Putamen (tissue), 1 donor: ENCODE data around the gene MAML1.

ENCODE experiments used
- DNase-seq: peaks from one replicate; pipeline ENCODE4 v3.0.0-alpha.2; 2016; ENCODE audit warnings: low spot score

MAML1 gene

GRCh38 chr5:179793468-179794139 is 61.0 kb downstream of the MAML1 start, which contains the start of gene LTC4S:
Gene LTC4S (plus strand): TSS chr5:179793986. CDS start chr5:179794081, 95 bp downstream.
- DNase-seq = no peak

- DNase-seq = no peak
These were observed 61.5 kb downstream of the MAML1 start for GRCh38 chr5:179794171-179794570.

GRCh38 chr5:179794575-179794974 is 62.0 kb downstream of the MAML1 start:
- DNase-seq = no peak

- no peak for DNase-seq
These were observed 62.6 kb downstream of the MAML1 start for GRCh38 chr5:179795049-179795862.

GRCh38 chr5:179795863-179796833 is 63.5 kb downstream of the MAML1 start:
- peak; percentile 73 for DNase-seq

GRCh38 chr5:179796877-179797608 is 64.4 kb downstream of the MAML1 start:
- no peak for DNase-seq

GRCh38 chr5:179797741-179798140 is 65.1 kb downstream of the MAML1 start:
- DNase-seq = no peak

- DNase-seq = no peak
These were observed 65.6 kb downstream of the MAML1 start for GRCh38 chr5:179798144-179798770.

GRCh38 chr5:179798771-179799643 is 66.4 kb downstream of the MAML1 start:
- no peak for DNase-seq

- DNase-seq = no peak
These were observed 67.0 kb downstream of the MAML1 start for GRCh38 chr5:179799644-179799973.

GRCh38 chr5:179800071-179800695 is 67.6 kb downstream of the MAML1 start:
- DNase-seq = no peak

GRCh38 chr5:179800696-179801201 is 68.1 kb downstream of the MAML1 start:
- DNase-seq = no peak

GRCh38 chr5:179801304-179802206 is 68.9 kb downstream of the MAML1 start:
- DNase-seq = no peak

GRCh38 chr5:179802207-179802883 is 69.7 kb downstream of the MAML1 start:
- no peak for DNase-seq

GRCh38 chr5:179802950-179803562 is 70.4 kb downstream of the MAML1 start:
- DNase-seq = no peak

GRCh38 chr5:179803651-179804554 is 71.3 kb downstream of the MAML1 start:
- no peak for DNase-seq
